ENCODE results near the gene ADGRA1.
"Not testable (repeated sequence)": the region's sequence is repeated elsewhere in the genome, so short reads cannot be mapped to it uniquely, and the experiment has no call there.

Gene ADGRA1

DNA sequence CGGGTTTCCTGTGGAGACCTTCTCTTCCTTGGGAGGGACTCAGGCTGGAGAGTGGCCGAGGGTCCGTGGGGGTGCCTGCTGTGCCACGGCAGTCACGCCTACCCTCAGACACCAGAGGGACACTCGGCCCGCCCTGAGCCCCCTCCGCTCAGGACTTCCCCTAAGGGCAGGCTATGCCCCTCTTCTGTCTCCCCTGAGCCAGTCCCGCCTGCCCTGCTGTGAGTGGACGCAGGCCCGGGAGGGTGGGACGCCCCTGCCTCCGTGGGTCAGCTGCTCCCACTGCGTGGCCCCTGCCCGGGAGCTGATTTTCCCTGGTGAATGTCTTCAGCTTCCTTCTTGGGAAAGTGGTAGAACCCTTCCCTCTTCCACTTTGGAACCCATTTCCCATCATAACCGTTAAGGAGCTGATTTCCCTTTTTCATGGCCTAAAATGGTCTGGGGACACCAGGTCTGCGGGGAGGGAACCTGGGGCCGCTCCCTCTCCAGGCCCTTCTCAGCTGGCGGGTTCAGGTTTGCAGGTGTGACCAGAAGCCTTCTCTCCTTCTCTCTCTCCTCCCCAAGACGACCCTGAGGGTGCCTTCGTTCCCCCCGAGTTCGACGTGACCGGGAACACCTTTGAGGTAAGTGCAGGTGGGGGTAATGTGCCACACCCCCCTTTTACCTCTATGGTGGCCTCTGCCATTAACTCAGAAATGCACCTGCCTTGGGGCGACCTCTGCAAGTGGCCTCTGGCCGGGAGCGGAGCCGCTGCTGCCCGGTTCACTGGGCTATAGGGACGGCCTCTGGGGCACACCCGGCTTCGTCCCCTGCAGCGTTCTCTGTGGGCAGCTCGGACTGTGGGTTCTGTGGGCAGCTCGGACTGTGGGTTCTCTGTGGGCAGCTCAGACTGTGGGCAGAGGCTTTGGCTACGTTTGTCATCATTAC lies 80.2 kb downstream of the ADGRA1 start:
- no peak for DNase-seq (ENCODE audit: low read depth)
- TF ChIP-seq, protein P1, sequence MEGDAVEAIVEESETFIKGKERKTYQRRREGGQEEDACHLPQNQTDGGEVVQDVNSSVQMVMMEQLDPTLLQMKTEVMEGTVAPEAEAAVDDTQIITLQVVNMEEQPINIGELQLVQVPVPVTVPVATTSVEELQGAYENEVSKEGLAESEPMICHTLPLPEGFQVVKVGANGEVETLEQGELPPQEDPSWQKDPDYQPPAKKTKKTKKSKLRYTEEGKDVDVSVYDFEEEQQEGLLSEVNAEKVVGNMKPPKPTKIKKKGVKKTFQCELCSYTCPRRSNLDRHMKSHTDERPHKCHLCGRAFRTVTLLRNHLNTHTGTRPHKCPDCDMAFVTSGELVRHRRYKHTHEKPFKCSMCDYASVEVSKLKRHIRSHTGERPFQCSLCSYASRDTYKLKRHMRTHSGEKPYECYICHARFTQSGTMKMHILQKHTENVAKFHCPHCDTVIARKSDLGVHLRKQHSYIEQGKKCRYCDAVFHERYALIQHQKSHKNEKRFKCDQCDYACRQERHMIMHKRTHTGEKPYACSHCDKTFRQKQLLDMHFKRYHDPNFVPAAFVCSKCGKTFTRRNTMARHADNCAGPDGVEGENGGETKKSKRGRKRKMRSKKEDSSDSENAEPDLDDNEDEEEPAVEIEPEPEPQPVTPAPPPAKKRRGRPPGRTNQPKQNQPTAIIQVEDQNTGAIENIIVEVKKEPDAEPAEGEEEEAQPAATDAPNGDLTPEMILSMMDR (IDR thresholded peaks at IDR 0.05; ENCODE audit: low read length, missing control alignments): no peak
- H3K4me3 ChIP-seq (replicated peaks; ENCODE audit: low read depth, low read length): no peak overlapping the region

DNA sequence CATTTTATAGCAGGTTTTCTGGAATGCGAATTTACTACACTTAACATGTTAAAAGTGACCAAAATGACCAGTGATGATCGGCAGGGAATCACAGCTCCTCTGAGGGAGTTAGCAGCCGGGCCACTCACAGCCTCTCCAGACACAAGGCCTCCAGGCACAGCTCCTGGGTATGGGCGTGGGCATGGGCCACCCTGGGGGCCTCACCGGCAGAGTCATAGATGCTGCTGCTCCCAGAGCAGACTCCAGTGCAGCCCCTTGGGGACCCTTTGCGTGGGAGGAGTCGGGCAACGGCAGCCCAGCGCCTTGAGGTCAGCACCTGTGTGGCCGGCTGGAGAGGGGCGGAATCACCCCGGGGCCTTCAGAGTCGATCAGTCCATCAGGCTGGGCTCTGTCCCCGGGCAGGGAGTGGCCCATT lies 80.9 kb downstream of the ADGRA1 start:
- TF ChIP-seq, protein P1 (IDR thresholded peaks at IDR 0.05; ENCODE audit: low read length, missing control alignments): no peak
- H3K4me3 ChIP-seq (replicated peaks; ENCODE audit: low read depth, low read length): no peak overlapping the region
- DNase-seq (ENCODE audit: low read depth): no peak

DNA sequence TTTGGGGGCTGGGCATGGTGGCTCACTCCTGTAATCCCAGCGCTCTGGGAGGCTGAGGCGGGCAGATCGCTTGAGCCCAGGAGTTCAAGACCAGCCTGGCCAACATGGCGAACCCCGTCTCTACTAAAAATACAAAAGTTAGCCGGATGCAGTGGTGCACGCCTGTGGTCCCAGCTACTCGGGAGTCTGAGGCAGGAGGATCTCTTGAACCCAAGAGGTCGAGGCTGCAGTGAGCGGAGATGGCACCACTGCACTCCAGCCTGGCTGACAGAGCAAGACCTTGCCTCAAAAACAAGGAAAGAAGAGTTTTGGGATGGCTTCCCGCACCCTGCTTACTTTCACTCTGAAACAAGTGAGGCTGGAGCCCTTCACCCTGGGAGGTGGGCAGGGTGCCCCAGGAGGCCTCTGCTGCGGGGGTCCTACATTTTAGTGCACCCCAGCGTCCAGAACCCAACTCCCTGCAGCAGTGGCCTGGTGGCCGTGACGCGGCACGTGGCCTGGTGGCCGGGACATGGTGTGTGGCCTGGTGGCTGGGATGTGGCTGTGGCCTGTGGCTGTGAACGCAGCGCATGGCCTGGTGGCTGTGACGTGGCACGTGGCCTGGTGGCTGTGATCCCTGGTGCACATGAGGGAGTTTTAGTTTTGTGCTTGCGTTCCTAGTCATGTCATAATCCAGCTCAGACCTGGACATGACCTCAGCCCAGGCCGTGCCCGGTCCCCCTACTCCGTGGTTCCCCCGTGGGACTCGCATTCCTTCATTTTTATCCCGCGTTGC lies 81.6 kb downstream of the ADGRA1 start:
- no peak overlapping the region for H3K4me3 ChIP-seq (replicated peaks; ENCODE audit: low read depth, low read length)
- DNase-seq (ENCODE audit: low read depth): no peak
- TF ChIP-seq, protein P1 (IDR thresholded peaks at IDR 0.05; ENCODE audit: low read length, missing control alignments): no peak

DNA sequence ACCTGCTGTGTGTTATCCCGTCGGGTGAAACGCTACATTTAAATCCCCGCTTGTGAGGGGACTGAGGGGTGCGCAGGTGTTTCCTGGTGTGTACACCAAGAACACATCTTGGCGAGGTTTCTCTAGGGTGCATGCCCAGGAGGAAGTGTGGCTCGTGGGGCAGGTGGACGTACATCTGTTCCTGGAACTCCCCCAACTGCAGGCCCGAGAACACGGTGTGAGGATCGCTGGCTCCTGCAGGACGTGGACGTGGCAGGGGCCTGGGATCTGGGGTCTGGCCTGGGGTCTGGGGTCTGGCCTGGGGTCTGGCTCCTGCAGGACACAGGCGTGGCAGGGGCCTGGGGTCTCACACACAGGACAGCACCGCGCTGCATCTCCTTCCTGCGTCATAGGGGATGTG lies 82.4 kb downstream of the ADGRA1 start:
- TF ChIP-seq, protein P1 (IDR thresholded peaks at IDR 0.05; ENCODE audit: low read length, missing control alignments): no peak
- DNase-seq (ENCODE audit: low read depth): no peak
- H3K4me3 ChIP-seq (replicated peaks; ENCODE audit: low read depth, low read length): no peak overlapping the region

DNA sequence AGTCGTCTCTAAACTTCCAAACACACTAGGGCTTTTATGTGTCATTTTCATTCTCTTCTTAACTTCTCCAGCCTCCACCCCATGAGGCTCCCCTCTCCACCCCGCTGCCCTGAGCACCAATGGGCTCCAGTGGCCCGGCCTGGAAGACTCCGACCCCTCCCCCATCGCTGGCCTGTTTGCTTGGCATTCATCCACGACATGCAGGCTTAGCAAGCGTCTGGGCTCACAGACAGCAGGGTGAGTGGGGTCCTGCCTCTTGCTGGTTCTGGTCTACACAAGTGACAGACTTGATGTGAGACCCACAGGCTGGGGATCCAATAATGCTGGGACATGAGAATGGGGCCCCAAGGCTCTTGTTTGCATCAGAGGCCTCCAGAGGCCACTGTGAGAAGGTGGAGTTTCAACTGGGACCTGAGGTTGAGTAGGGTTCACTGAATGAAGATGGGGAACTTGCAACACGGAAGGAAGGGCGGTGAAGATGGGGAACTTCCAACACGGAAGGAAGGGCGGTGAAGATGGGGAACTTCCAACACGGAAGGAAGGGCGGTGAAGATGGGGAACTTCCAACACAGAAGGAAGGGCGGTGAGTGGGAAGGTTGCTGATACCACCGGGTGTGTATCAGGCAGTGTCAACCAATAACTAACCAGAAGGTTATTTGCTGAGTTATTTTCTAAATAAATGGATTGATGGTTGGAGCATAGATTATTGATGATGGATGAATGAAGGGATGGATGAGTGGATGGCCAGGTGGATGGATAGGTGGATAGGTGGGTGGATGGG lies 86.3 kb downstream of the ADGRA1 start:
- H3K4me3 ChIP-seq (replicated peaks; ENCODE audit: low read depth, low read length): no peak overlapping the region
- TF ChIP-seq, protein P1 (IDR thresholded peaks at IDR 0.05; ENCODE audit: low read length, missing control alignments): no peak
- no peak for DNase-seq (ENCODE audit: low read depth)

DNA sequence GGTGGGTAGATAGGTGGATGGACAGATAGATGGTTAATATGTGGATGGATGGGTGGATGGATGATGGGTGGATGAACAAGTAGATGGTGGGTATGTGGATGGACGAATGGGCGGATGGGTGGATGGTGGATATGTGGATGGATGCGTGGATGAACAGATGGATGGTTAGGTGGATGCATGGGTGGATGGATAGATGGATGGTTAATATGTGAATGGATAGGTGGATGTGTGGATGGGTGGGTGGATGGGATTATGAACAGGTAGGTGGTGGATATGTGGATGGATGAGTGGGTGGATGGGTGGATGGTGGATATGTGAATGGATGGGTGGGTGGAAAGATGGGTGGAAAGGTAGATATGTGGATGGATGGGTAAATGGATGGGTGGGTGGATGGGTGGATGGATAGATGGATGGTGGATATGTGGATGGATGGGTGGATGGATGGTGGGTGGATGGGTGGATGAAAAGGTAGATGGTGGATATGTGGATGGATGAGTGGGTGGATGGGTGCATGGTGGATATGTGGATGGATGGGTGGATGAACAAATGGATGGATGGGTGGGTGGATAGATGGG lies 87.1 kb downstream of the ADGRA1 start:
- DNase-seq (ENCODE audit: low read depth): no peak
- no peak overlapping the region for H3K4me3 ChIP-seq (replicated peaks; ENCODE audit: low read depth, low read length)
- TF ChIP-seq, protein P1 (IDR thresholded peaks at IDR 0.05; ENCODE audit: low read length, missing control alignments): no peak

DNA sequence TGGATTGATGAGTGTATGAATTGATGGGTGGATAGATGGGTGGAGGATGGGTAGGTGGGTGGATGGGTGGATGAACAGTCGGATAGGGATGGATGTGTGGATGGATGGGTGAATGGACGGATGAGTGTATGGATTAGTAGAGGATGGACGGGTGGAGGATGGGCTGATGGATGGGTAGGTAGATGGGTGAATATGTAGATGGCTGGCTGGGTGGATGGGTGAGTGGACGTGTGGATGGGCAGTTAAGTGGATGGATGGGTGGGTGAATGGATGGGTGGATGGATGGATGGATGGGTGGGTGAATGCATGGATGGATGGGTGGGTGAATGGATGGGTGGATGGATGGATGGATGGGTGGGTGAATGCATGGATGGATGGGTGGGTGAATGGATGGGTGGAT lies 87.9 kb downstream of the ADGRA1 start:
- DNase-seq (ENCODE audit: low read depth); H3K4me3 ChIP-seq (replicated peaks; ENCODE audit: low read depth, low read length): not testable (repeated sequence)

All from fibroblast of pulmonary artery (primary cell).